Melanocyte of skin (primary cell): Measurements from ENCODE around the gene COX5A. TPM values are rescaled to one million over a fixed set of nuclear protein-coding genes. Genes with fewer than 3 reads are reported as not detected.

Experiments used
- small RNA-seq, 2 donors: library from RNA; depleted of rRNA; stranded (forward); fragments of <200 nt; gene quantifications; one replicate each; pipeline ENCODE3, GENCODE V24; 2012
- total RNA-seq, 2 donors: library from RNA; depleted of rRNA; stranded (reverse); fragments of >200 nt; gene quantifications; 2 replicates each; pipeline ENCODE4 v1.2.3, GENCODE V29; 2012

Gene COX5A
- 10 to 100 TPM; 59.5 to 71.3 TPM for total RNA-seq

DNA sequence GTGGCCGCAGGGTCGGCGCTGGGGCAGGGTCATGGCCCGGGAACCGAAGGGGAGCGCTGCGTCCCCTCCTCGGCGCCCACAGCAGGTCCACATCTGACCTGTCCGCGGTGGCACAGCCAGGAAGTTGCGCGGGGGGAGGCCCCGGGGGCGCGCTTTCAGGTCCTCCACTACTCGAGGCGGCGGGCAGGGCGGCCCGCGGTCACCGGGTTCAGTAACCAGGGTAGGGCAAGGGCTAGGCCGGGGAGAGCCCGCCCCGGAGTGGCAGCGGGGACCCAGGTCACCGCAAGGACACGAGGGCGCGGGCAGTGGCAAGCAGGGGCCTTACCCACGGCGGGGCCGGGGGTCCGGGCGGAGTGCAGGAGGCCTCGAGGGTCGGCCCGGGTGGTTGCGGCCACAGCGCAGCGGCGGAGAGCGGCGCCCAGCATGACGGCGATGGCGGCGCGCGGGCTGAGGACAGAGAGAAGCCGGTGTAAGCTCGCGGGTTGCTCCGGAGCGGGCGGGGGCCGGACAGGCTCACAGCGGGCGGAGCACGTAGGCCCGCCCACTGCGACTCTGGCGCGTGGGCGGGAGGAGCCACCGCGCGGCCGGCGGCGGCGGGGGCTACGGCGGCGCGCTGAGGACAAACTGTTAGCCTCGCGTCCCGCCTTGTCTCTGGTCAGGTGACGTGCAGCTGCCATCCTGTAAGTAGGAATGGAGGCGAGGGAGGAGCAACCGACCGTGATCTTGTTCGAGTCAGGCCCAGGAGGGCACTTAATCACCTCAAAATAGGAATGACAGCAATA is at the start of gene COX5A:
TSS of gene COX5A (minus strand) at position 484 of the 782 bp plus-strand sequence. CDS start at position 425, 59 bp downstream.

GRCh38 chr15:74956648-74957475 is 19.0 kb upstream of the COX5A start, which contains the start of gene RPP25:
RPP25 (minus strand) TSS chr15:74956772; CDS start chr15:74956583, 189 bp downstream.

DNA sequence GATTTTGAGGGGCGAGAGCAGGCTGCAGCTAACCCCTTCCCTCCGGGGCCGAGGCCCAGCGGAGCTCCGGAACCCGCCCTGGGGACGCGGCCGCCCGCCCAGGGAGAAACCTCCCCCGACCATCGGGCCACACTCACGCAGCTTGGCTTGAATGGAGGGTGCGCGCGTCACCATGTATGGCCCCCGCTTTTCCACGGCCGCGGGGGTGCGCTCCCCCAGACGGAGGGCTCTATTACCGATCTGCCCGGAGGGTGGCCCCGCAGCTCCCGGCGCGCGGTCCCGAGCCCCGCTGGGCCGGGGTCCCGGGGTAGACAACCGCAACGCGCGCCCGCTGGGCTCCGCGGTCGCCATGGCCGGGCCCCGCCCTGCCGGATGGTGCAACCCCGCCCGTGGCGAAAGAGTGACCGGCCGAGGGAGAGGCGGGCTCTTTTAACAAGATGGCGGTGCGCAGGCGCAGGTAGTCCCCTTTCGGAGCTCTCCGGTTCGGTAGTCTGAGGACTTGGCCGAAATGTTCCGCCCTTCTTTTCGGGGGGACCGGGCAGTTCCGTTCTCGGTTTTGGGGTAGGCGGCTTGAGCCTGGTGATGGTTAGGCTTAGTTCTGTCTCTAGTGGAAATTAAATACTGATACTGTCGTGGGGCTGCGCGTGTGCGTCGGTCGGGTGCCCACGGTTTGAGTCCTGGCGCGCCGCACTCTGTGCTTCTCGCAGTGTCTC is 31.3 kb downstream of the COX5A start, which contains the start of gene FAM219B:
TSS of gene FAM219B (minus strand) at position 402 of the 713 bp plus-strand sequence. CDS start at position 351, 51 bp downstream.

GRCh38 chr15:74889883-74890664 is 47.8 kb downstream of the COX5A start, which contains the start of gene MPI:
MPI (plus strand) TSS chr15:74890042; CDS start chr15:74890074, 32 bp downstream.

DNA sequence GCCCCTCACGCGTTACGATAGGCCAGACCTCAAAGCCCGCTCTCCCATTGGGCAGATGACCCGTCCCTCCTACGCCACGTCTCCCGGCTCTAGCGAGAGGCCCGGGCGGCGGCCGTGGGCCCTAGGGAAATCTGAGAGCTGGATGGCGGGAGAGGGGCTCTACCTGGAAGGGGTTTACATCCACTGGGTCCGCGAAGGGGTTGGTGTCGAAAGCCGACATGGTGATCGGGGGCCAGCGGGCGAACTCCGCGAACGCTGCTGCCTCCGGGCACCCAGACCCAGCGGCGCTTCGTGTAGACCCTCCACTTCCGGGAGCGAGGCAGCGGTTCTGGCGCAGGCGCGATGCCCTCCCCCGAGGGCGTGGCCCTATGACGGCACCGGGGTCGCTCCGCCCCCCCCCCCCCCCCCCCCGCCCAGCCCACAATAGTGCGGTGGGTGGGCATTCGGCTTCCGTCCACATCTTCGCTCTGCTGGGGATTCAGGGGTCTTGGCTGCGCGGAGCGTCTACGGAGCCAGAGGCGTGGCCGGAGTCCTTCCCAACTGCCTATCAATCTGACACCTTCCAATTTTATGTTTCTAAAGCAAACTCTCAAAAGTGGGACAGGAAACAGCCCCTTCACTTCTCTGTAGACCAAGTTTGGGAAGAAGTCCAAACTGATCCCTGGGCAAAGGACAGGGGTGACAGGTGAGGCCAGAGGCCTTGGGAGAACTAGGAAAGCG is 64.7 kb downstream of the COX5A start, which contains the start of gene SCAMP2:
TSS of gene SCAMP2 (minus strand) at position 330 of the 720 bp plus-strand sequence. CDS start at position 220, 110 bp downstream.

Small RNA genes within 50 kb of the gene (small RNA-seq; reads per million reads assigned to genes)
- gene RF00019: 0 reads per million in 2 donors

Other genes starting within 250 kb of the COX5A start
- gene EDC3, start 242.0 kb downstream of the COX5A start, total RNA-seq: 10 to 100 TPM in 1 of 2 donors, 1 to 10 TPM in 1; 4.8 to 14.7 TPM
- 1 to 10 TPM; 1.3 to 8.6 TPM for gene CYP1A1, start 212.5 kb downstream of the COX5A start, total RNA-seq
- under 1 TPM in 1 of 2 donors, not detected in 1; under 0.01 TPM for gene CYP1A2, start 189.2 kb downstream of the COX5A start, total RNA-seq
- 10 to 100 TPM; 32.0 to 84.6 TPM for gene CSK, start 156.0 kb downstream of the COX5A start, total RNA-seq
- under 1 TPM in 1 of 2 donors, not detected in 1; under 0.01 TPM for gene LMAN1L, start 125.2 kb downstream of the COX5A start, total RNA-seq
- gene CPLX3, start 111.4 kb downstream of the COX5A start, total RNA-seq: not detected
- 10 to 100 TPM; 38.0 to 44.0 TPM for gene ULK3, start 94.9 kb downstream of the COX5A start, total RNA-seq
- 10 to 100 TPM; 28.3 to 33.4 TPM for gene SCAMP2, start 64.7 kb downstream of the COX5A start, total RNA-seq
- 10 to 100 TPM; 43.4 to 43.6 TPM for gene MPI, start 48.0 kb downstream of the COX5A start, total RNA-seq
- 10 to 100 TPM; 31.6 to 43.0 TPM for gene FAM219B, start 31.2 kb downstream of the COX5A start, total RNA-seq
- 10 to 100 TPM; 29.6 to 67.3 TPM for gene RPP25, start 18.7 kb upstream of the COX5A start, total RNA-seq
- gene SCAMP5, start 57.5 kb upstream of the COX5A start, total RNA-seq: 10 to 100 TPM in 1 of 2 donors, 1 to 10 TPM in 1; 10.0 to 10.3 TPM
- 10 to 100 TPM; 14.8 to 19.6 TPM for gene PPCDC, start 85.5 kb upstream of the COX5A start, total RNA-seq